Measurements from ENCODE around the gene IQCE.
"Not testable (repeated sequence)": the region's sequence is repeated elsewhere in the genome, so short reads cannot be mapped to it uniquely, and the experiment has no call there.

The IQCE gene

DNA sequence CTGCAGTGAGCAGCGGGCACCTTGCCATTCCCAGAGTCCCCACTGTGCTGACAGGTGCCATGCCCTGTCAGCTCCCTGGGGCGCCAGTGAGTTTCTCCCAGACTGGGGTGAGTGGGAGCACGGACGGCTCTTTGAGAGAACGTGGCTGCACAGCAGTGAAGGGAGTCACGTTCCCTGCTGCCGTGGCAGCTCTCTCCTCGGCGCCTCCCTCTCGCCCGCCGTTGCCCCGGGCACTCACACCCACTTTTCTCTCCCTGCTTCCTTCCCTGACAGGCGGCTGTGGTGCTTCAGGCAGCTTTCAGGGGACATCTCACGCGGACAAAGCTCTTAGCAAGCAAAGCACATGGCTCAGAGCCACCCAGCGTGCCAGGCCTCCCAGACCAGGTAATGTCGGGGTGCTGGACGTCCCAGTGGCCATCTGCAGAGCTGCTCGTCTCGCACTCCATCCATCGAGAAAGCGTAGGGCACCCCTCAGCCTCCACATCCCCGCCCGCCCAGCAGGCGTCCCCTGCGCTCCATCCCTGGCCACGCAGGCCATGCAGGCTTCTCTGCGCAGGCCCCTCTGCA is 45.9 kb downstream of the IQCE start:
- no peak for DNase-seq

DNA sequence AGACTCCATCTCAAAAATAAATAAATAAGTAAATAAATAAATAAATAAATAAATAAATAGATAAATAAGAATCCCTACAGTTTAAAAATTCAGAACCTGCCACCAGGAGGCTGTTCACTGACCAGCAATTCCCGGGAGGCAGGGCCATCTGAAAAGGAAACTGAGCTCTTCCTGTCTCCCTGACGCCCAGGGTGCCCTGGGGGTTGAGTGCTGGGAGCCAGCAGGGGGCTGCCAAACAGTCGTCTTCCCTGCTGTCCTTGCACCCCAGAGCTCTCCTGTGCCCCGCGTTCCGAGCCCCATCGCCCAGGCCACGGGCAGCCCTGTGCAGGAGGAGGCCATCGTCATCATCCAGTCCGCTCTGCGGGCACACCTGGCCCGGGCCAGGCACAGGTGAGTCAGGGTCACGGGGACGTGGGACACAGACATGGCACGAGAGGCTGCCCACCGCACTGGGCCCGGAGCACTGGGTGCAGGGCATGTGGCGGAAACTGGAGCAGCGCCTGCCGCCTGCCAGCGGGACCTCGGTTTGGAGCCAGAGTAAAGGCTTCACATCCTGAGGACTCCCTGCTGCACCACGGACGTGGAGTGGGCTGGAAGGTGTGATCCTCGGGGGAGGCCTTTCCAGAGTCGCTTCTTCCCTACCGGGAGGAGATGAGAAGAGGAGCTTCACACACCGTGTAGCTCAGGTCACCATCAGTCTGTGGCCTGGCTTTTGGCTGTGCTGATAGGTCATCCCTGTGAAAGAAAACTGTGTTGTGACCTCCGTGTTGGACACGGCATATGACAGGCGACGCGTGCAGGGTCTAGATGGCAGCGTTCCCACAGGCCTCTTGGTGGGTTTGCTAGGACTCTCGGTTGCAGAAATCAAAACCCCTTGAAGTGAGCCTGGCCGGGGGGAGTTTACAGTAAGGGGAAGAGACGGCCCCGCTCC is 47.1 kb downstream of the IQCE start:
- DNase-seq = no peak

DNA sequence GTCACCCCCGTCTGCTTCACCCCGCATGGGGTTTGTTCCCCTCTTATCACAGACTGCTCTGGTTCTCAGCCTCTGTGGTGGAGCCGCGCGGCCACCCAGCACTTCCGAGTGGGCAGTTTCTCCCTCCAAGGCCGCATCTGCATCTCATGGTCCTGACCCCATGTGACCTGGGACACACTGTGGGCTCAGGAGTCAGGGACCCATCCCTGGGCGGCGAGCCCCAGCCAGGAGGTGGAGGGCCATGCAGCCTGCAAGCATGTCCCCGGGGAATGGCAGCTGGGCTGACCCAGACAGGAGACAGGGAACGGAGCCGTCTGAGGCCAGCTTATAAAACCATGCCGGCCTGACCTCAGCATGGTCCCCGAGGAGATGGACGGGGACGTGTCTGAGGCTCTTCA is 47.8 kb downstream of the IQCE start:
- no peak for DNase-seq

DNA sequence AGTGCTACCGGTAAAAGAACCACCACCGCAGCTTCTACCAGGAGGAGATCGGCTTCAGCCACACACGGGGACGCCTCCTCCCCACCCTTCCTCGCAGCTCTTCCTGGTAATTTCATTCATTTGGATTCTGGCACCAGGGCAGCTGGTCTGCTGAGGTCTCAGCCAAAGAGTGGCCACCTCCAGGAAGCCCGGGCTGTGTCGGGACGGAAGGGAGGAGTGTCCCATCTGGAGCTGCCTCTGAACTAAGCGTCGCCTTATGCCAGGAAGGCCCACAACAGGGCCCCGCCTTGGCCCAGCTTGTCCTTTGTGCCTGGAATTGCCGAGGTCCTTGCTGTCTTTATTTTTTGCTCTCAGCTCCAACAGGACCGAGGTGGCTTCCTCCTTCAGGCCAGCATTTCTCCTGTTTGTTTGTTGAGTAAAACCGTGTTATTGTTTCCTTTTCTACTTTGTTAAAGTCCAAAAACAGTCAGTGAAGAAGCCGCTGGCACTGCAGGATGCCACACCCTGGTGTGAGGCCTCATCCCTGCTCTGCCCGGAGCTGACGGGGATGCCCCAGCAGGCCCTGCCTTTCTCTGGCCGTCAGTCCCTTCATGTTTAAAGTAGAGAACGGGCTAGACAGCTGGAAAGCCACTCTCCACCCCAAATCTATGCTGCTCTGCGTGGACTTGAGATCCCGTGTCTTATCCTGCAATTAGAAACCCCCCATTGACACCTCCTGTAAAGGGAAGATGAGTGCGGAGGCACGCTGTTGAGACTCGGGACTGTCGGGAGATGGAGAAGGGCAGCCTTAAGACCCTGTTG is 48.5 kb downstream of the IQCE start:
- peak; percentile 84 for DNase-seq

DNA sequence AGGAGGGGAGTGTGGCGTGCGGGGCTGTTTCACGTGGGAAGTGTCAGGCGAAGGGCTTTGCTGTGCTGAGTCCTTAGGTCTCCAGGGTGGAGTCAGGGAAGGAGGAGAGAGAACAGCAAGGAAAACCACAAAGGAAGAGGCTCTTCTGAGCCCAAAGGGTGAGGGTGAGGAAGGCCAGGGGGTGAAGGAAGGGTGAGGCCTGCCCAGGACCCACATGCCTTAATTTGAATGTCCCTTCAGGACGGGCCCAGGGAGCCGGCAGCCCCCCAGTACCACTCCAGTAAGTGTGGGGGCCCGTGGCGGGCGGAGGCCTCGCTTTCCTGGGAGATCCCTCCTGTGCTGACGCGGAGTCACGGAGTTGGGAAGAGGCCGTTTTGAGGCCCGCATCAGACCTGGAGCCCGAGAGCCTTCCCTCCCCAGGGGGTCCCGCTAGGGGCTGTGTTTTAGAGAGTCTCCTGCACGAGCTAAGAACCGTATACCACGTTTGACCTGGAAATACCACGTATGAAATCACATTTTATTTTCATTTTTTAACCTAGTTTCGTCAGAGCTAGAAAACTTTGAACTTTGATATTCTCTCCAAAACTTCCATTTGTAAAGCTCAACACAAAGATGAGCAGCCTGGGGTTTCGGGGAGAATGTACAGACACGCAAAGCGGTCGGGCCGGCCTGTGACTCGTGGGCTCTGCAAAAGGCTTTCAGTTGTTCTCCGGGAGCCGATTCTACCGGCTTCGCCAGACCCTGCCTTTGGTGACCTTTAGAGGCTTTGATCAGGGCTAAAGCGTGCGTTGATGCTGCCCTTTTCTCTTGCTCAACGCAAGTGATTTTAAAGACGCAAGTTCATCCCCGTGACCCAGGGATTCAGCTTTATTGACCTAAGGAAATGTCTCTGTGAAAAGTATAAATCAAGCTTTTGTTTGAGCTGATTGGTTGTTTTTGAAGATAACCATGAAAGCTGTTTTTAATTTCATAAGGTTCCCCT is 49.4 kb downstream of the IQCE start:
- DNase-seq = no peak

DNA sequence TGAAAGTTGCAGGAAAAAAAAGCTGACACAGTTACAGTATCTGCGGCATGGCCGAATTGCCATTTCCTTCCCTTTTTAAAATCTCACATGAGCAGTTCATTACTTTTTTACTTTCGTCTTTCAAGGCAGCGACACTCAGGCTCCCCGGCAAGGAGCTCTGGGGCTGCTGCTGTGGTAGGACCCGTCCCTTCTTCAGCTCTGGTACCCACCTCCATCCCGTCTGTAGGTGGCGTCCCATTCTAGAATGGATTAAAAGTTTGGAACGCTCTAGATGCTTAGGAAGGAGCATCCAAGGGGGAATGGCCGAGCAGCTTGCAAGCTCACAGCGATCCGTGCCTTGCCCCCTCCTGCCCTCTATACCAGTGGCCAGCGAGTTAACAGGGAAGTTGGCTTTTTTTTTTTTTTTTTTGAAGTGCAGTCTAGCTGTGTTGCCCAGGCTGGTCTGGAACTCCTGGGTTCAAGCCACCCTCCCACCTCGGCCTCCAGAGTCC is 50.2 kb downstream of the IQCE start:
- DNase-seq = peak; percentile 57

DNA sequence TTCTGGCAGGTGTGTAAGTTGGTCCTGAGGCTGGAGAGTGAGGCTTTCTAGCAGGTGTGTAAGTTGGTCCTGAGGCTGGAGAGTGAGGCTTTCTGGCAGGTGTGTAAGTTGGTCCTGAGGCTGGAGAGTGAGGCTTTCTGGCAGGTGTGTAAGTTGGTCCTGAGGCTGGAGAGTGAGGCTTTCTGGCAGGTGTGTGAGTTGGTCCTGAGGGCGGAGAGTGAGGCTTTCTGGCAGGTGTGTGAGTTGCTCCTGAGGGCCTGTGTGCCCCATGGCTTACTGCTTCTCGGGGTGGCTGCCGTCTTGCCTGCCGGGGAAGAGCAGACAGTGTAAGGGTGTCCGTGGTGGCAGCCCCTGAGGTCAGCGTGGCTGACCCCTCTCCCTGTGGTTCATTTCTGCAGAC is 50.9 kb downstream of the IQCE start:
- not testable (repeated sequence) for DNase-seq

DNA sequence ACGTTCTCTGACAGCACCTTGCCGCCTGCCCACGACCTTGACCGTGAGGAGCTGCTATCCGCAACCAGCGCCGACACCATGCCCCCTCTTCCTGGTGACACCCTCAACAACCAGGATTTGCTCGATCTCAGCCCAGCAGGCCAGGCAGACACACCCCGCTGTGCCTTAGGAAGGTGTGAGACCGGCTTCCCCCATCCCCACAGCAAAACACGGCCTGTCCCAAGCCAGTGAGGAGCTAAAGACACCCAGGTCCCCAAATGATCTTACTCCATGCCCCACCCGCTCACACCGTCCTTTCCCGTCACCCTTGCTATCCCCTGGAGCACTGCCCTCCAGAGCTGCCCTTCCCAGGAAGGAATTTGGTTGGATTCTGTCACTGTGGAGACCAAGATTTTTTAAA is 51.7 kb downstream of the IQCE start:
- DNase-seq = no peak

DNA sequence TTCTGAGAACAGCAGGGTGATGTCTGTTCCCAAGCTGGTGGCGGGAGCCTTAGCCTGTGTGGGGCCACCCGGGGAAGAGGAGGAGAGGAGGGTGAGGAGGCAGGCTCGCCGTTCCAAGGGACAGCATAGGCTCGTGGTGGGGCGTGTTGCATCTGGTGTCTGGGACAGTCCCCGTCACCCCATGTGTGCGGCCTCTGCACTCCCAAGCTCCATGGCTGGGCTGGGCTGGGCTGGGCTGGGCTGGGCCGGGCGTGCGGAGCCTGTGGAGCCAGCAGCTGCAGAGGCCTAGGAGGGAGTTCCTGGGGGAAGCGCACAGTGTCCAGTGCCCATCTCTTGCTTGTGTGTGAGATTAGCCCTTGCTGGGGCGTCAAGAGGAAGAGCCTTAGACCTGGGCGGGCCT is 52.1 kb downstream of the IQCE start:
- no peak for DNase-seq

DNA sequence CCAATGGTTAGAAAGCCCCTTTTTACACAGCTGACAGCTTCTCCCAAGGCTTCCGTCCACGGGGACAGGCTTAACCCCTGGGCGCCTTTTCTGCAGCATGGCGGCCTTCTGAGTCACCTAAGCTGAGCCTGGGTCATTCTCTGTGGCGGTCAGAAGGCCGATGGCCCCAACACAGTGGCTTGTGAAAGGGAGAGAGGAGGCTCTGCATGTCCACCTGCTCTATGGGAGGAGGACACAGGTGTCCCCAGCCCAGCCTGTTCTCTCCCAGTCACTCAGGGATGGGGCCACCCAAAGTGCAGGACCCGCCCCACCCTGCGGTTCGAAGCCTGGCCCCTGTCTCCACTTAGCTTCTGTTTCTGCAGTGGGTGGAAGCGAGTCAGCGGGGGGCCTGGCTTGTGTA is 52.6 kb downstream of the IQCE start:
- DNase-seq = no peak

DNA sequence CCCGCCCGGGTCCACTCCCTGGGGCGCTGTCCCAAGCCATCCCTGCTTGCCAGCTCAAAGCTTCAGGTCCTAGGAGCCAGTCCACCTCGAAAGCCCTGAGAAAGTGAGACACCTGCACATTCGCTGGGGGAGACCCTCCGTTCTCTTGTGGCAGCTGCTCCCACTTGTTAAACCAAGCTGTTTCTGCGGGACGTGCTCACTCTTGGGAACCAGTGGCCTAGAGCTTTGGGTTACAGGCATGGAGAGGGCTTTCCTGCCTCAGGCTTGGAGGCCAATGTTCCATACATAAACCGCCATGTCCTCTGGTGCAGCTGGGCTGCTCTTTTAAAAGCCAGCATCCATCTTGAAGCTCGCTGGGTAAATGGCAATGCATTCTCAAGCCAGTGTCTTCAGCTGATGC is 53.1 kb downstream of the IQCE start:
- DNase-seq = no peak

DNA sequence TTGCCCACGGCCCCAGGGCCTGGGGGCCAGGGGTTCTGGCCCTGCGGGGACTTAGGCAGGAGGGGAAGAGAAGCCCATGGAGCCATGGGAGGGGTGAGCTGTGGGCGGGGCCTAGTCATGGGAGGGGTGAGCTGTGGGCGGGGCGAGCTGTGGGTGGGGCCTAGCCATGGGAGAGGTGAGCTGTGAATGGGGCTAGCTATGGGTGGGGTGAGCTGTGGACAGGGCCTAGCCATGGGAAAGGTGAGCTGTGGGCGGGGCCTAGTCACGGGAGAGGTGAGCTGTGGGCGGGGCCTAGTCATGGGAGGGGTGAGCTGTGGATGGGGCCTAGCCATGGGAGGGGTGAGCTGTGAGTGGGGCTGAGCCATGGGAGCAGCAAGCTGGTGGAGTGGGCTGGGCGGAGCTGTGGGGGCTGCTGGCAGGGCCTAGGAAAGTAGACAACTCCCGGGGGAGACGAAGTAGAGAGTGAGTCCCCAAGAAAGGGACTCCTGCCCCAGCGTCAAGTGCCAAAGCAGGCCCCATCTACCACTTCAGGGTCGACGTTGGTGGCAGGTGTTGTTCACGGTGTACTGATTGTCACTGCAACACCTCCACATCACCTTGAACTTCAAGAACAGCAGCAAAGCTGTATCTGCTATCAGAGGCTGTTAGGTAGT is 53.8 kb downstream of the IQCE start:
- peak; percentile 28 for DNase-seq

DNA sequence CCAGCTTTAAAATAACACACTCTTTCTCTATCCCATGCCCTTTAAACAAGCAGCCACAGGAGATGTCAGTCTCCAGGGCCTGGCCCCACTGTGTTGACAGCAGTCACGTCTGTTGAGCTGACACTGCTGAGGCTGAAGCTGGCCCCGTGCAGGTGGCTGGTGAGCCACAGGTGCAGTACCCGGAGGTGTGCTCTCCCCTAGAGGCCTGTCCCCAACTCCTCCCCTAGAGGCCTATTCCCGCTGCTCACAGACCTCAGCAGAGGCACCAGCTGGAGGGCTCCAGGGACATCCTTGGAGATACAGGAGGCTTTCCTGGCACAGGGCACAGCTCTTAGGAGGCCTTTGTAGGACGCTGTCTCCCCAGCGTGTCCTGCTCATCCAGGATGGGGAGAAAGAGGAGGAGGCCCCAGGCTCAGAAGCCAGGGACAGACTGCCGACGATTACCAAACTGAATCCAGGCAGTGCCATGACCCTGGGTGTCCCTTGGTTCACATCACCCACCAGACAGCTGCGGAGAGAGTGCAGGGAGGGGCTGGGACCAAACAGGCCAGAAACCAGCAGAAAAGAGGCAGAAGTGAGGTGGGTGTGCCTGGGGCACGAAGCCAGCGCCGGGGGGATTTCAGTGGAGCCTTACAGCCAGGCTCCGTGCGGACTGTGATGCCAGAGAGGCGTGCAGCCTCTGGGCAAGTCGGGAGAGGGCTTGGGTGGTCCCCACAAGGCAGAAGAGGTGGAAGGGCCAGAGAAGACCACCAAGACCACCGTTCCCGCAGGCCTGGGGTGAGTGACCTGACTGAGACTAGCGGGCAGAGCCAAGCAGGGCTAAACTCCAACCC is 54.5 kb downstream of the IQCE start:
- peak; percentile 55 for DNase-seq

DNA sequence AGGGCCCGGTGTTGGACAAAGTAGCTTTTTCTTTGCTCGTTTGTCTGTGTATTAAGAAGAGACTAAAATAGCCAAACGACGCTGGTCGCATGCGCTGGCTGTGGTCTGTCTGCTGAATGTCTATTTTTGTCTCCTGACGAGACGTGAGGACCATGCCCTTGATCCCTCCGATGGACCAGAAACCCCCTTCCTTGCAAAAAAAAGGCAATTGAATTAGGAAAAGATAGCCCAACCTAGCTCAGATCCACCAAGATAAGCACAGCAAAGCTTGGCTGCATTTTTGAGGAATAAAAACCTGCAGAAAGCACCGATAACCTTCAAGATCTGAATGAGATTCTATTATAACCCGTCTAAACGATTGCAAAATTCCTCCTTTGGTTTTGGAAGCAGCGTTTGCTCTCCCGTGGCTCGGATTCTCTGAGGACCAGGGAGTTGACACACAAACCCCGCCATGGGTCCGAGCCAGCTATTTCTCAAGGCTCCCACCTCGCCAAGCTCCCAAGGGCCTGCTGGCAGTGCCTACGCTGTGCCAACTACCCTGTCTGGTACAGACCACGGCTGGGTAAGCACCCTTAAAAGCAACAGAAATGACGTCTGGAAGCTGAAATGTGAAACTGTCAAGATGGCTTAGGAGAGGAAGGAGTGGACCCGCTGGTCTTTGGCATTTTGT is 55.3 kb downstream of the IQCE start:
- DNase-seq = no peak

DNA sequence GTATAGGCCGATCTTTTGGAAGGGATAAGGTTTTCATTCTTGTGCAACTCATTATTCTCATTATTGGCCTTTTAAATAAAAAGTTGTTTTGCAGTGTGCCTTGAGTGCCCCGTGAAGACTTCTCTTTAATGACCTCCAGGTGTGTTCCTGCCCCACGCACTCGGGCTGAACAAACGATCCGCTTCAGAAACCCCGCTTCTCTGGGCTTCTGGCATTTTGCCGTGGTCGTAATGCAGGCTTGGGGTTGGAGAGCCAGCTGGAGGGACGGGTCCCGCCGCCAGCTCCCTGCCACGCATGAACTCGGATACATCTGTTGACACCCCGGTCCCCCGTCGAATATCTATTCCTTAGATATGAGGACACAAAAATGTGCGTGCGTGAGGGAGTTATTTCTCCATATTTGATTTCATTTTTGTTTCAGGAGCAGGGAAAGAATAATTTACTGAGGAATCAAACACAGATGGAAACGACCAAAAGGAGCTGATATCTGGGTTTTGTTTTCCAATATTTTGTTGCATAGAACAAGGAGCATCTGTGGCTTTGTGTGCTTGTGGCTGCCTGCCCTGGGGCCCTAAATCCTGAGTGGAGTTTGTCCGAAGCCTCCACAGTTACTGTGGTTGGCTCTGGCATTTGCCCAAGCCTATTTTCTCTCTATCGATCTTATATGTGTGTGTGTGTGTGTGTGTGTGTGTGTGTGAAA is 56.0 kb downstream of the IQCE start:
- DNase-seq = peak; percentile 62

DNA sequence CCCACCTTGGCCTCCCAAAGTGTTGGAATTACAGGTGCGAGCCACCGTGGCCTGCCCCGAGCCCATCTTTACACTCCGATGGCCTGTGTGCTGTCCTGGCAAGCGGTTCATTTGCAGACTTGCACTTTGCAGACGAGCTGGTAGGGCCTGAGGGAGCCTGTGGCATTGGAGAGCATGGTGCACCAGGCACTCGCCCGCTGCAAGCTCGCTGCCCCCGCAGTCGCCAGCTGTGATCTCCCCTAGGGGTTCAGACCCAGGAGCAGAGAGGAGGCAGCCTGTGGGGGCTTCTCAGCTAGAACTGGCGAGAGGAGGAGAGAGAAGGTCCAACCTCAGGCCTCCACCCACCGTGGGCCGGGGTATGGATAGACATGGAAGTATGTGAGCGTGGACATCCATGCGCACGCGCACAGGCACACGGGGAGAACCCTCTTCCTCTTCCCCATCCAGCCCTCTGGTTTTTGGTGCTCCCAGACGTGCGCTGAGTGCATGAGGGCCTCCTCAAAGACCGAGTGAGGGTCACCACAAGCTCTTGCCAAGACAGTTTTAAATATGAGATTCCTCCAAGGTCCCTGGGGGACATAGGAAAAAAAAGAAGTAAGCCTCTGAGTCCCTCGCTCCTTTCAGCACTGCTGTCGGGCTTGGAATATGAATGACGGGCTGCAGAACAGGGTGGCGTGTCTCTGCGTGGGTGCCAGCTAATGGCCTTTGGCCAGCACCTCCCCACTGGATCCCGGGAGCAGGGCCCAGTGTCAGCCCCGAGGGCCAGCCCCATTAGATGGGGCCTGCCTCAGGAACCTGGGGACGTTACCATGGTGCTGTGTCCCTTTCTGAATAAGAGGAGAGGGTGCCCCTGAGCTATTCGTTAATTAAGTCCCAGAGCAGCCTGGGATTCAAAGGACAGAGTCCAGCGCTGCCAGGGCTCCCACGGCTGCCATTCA is 57.9 kb downstream of the IQCE start:
- no peak for DNase-seq

DNA sequence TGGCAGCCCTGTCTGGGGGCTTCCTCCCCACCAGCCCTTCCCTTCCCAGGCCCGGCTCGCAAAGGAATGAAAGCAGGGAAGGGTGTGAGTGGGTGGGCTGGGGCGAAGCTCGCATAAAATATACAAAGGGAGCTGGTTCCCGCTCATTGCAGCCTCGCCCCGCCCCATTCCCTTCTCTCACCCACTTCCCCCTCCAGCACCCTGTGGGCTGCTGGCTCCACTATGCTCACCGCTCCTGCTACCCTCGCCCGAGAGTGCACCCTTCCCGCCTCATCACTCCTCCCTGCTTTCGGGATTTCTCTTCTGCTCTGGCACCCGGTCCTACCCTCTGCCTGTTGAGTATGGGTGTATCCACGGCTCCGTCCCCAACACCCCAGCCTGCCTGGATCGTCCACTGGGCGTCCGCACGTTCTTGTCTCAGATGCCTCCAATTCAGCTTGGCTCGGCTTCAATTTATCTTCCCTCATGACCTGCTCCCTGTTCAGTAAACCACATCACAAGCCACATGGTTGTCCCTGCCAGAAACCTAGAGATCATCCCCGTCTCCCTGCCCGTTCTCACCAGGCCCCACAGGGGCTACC is 58.6 kb downstream of the IQCE start:
- DNase-seq = no peak

DNA sequence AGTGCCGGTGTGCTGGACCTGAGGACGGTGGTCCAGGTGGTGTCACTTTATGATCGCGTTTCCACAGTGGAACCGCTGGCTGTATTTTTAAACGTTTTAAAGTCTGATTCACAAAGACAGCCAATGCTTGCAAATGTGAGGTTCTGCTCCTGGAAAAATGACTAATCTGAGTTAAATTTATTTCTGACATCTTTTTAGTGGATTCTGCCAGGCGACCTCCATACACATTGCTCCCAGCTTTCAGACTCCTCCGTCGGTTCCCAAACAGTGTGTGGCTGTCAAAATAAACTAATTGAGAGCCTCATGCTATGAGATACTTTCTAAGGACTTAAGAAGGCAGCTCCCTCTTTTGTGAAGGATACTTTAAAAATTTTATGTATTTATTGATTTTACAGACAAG is 60.3 kb downstream of the IQCE start:
- no peak for DNase-seq

Data from right hindlimb (tissue), 1 donor.